ENCODE measurements around the gene TOP3A. TPM values are rescaled to one million over a fixed set of nuclear protein-coding genes. Genes with fewer than 3 reads are reported as not detected.
A peak's percentile ranks its signal among the peaks of the same experiment; 100 is the strongest.

Gene TOP3A
- polyA plus RNA-seq, 12 donors: 21.4 to 43.3 (median 28.1) TPM; not detected in 1

DNA sequence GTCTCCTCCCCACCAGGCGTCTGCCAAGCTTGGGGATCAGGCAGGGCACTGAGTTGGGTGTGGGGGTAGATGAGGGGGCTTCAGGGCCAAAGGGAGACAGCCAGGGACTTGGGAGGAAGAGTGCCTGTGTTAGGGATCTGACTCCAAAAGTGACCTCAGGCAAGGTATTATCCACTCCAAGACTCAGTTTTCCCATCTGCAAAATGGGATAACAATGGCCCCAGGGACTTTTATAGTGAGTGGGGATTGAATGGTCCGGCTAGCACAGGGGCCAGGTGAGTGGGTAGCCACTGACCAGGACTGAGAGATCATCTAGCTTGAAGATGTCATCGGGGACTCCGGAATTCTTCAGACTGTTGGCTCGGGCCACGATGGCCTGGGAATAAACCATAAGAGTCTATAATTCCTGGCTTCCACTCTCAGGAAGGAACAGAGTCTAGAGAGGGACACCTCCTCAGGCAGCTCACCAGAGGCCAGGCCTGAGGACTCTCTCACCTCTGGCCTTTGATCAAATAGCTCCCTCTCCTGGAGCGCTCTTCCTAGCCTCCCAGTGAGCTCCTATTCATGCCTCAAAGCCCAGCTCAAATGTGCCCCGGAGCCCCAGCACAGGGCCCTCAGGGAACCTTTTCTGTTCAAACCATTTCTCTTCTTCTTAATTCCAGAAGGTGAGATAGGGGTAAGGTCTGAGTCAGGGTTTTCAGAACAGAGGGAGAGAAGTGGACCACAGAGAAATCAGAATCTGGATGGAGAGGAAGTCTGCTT lies 59.7 kb downstream of the TOP3A start:
- no peak for DNase-seq

DNA sequence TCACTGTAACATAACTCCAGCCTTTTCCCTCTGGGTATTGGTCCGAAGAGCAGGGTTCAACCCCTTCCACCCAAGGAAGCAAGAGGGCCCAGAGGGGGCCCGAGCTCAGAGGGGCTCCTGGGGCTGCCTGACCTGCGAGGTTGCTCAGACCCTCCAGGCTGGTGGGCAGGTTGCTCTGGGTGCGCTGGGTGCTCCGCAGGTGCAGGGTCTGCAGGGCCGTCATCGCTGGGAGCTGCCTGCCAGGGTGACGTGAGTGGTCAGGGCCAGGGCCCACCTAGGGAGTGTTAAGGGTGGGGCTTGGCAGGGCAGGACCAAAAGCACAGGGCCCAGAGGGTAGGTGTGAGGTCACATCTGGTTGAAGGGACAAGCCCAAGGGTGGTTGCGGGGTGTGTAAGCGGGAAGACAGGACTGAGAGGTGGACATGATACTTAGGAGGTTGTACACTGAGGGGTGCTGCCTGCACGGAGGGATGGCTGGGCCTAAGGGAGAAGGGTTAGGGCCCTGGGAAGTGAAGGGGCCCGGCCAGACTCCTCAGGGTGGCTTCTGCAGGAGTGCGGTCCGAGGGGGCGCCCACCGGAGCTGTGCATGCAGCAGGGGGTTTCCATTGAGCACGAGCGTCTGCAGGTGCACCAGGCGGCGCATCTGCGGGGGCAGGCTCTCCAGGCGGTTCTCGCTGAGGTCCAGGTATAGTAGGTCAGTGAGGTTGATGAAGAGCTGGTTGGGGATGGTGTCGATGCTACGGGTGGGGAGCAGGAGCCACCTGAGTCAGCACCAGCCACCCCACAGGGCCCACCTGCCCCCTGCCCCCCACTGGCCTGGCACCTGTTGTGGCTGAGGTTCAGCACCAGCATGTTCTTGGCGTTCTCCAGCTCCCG lies 60.6 kb downstream of the TOP3A start:
- DNase-seq: no peak

DNA sequence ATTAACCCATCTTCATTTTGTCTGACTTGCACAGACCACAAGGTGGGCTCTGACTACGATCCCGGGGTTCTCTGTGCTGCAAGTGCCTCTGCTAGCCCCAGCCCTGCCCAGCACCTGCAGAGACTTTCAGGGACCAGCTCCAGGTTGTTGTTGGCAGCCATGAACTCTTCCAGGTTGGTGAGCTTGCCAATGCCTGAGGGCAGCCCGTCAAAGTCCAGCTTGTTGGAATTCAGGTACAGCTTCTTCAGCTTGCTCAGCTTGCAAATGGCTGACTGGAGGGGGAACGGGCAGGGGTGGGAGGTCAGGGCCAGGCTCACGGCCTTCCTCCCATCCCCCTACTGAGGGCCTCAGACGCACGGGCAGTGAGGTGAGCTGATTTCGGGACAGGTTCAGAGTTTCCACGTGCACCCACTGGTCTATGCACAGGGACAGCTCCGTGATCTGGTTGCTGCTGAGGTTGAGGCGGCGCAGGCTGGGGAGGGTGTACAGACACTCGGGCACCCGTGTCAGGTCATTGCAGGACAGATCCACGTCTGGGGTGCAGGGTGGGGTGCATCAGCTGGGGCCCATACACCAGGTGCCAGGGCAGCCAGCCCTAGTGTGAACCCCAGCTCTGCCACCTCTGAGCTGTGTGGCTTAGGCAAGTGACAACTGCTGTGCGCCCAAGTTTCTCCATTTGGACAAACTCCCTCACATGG lies 61.5 kb downstream of the TOP3A start:
- DNase-seq: no peak

DNA sequence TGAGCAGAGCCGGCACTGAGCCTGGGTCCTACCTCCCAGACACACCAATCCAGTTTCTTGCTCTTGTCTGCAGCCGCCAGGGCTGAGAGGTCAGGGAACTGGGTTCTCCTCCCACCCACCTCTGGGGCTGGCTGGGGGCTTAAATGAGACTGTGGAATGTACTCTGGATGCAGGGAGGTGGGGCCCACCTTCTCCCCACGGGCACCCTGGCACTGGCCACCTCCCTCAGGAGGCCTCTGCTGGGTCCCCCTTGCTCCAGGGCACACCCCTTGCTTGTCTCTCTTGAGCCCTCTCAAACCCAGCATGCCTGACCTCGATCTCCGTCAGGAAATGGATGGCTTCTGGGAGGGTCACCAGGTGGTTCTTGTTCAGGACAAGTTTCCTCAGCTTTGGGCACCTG lies 62.6 kb downstream of the TOP3A start:
- no peak for DNase-seq

DNA sequence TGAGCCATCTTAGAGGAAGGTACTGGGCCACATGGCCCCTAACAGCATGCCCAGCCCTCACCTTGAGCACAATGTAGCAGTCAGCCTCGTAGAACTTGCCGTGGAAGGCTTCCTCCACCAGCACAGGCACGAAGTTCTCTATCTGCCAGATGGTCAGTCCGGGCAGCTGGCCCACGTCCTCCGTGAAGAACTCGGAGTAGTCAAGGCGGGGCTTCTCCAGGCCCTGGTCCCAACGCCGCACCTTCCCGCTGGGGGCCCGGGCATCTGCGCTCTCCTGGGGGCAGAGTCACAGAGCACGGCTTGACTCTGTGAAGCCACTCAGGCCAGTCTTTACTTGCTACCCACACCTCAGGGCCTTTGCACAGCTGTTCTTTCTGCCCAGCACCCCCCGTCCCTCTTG lies 63.6 kb downstream of the TOP3A start:
- DNase-seq: no peak

- no peak for DNase-seq
Measured at GRCh38 chr17:18250708-18251107, 64.1 kb downstream of the TOP3A start.

- no peak for DNase-seq
Measured at GRCh38 chr17:18250259-18250658, 64.5 kb downstream of the TOP3A start.

GRCh38 chr17:18248811-18249210 lies 66.0 kb downstream of the TOP3A start:
- no peak for DNase-seq

DNA sequence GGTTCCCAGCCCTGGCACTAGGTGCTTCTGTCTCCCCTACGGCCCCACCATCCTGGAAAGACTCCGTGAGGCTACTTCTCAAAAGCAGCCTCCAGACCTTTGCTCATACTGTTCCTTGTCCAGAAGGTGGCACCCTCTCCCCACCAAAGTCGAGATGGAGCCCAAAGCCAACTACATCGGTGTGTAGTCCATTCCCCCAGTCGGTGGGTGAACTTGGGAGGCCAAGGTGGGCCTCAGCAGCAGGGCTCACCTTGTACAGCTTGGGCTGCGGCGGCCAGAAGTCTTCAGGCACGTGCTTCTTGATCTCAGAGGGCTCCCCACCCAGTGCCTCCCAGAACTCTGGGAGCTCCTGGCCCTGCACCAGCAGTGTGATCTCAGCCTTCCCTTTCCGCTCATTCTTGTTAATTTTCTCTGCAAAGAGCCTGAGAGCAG lies 66.5 kb downstream of the TOP3A start:
- peak; percentile 81 for DNase-seq

DNA sequence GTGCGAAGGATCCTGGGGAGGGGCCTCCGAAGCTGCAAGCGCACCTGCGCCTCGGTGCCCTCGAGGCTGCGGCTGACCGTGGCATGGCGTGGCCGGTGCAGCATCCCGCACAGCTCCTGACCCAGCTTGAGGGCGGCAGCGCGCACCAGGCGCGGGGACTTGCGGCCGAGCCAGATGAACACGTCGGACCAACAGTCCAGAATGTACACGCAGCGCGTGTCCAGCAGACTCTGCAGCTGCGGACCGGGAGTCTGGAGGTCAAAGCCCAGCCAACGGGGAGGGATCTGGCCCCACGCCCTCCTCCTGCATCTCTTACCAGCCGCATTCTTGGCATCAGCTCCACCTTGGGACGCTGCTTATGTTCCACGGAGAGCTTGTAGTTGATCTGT lies 67.2 kb downstream of the TOP3A start:
- peak; percentile 47 for DNase-seq

- peak; percentile 25 for DNase-seq
Measured at GRCh38 chr17:18246880-18247612, 67.7 kb downstream of the TOP3A start.

DNA sequence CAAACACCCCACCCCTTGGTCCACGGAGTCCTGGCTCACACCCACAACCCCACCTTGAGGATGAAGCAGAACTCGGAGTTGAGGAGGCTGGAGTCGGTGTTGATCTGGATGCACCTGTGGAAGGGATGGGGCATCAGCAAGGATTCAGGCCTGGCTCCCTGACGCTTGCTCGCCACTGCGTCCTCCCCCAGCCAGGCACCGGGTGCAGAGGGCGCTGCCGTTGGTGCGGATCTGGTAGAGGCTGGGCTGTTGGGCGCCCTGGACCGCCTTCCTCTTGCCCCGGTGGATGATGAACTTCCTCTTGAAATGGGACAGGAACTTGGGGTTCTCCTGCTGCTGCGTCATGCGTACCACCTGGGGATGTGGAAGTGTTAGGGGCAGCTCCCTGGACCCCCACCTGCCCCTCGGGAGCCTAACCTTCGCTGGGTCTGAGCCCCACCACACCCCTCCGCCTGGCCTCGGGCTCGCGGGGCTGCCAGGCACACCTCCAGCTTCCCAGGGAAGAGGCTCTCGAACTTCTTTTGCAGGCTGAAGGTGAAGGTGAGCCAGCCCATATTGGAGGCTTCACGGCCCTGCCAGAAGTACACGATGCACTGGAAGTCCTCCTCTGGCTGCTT lies 68.6 kb downstream of the TOP3A start:
- no peak for DNase-seq

- DNase-seq: no peak
Measured at GRCh38 chr17:18245038-18245776, 69.6 kb downstream of the TOP3A start.

- no peak for DNase-seq
Measured at GRCh38 chr17:18241229-18241871, 73.4 kb downstream of the TOP3A start.

- no peak for DNase-seq
Measured at GRCh38 chr17:18240449-18240848, 74.3 kb downstream of the TOP3A start.

DNA sequence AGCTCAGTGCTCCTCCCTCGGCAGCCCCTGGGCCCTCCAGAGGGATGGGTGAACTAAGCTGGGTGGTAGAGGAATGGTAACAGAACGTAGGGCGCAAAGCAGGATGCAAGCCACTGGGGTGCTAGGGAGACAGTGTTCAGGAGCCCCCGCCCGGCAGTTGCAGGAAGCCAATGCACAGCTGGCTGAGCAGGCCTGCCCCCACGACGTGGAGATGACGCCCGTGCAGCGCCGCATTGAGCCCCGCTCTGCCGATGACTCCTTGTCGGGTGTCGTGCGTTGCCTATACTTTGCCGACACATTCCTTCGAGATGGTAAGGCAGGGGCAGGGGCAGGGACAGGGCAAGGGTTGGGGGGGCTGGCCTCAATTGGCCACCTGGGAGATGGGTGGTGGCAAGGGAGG lies 76.5 kb downstream of the TOP3A start:
- no peak for DNase-seq

GRCh38 chr17:18237461-18237860 lies 77.3 kb downstream of the TOP3A start:
- no peak for DNase-seq

GRCh38 chr17:18236494-18236893 lies 78.3 kb downstream of the TOP3A start:
- no peak for DNase-seq

GRCh38 chr17:18235743-18236256 lies 79.0 kb downstream of the TOP3A start:
- no peak for DNase-seq
